ENCODE results near the gene EID3. TPM values are rescaled to one million over a fixed set of nuclear protein-coding genes. Genes with fewer than 3 reads are reported as not detected.
A peak's percentile ranks its signal among the peaks of the same experiment; 100 is the strongest.
"Not testable (repeated sequence)": the region's sequence is repeated elsewhere in the genome, so short reads cannot be mapped to it uniquely, and the experiment has no call there.

Gene EID3
- total RNA-seq, 1 experiment from 2014 or later: 3.0 TPM

DNA sequence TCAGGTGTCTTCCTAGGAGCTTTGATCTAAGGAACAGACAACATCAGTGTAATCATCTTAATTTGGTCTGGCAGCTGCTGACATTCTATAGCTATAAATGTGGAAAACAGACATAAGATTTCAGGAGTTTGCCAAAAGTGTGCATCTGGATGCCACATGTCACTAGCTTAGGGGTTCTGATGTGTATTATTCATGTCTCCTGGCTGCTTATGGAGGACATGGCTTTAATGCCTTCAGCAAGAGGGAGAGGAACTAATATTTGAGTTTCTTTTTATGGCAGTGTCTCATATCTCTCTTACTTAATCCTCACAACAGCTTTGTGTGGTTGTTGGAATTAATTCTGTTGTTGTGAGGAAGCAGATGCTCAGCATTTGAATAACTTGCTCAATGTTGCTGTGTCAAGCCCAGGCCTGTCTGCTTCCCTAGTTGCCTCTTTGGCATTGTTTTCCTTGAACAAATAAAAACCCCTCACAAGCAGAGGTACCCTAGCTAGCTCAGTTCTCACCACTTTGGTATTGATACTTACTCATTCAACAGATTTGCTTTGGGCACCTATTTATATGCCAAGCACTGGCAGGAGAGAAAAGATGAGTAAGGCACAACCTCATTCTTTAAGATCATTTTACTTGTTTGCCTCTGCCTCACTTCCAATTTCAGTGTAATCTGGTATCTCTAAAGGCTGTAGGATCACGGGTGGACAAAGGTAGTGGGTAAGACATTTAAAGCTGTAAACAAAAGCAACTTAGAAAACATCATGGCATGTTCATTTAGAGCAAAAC lies 39.8 kb upstream of the EID3 start:
- CTCF ChIA-PET: interaction anchor here (1.1 to 1.6 kb wide), 4 partner anchors 11 to 78 kb away, joined by 4 to 10 read pairs (median 6); no protein-coding TSS in a partner anchor

DNA sequence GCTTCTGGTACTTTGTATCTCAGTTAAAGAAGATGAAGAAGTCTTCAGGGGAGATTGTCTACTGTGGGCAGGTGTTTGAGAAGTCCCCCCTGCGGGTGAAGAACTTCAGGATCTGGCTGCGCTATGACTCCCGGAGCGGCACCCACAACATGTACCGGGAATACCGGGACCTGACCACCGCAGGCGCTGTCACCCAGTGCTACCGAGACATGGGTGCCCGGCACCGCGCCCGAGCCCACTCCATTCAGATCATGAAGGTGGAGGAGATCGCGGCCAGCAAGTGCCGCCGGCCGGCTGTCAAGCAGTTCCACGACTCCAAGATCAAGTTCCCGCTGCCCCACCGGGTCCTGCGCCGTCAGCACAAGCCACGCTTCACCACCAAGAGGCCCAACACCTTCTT lies 38.1 kb upstream of the EID3 start:
- not testable (repeated sequence) for DNase-seq (ENCODE audit: unreplicated experiment); H3K4me3 Mint-ChIP-seq (ENCODE audit: unreplicated experiment)

More for the DNA sequence above, 39.8 kb upstream of the EID3 start:
- H3K4me3 Mint-ChIP-seq (ENCODE audit: unreplicated experiment): no peak overlapping the region
- peak overlapping the region; percentile 95 for H3K27ac Mint-ChIP-seq (ENCODE audit: low read depth, unreplicated experiment)
- TF ChIP-seq, protein P1, sequence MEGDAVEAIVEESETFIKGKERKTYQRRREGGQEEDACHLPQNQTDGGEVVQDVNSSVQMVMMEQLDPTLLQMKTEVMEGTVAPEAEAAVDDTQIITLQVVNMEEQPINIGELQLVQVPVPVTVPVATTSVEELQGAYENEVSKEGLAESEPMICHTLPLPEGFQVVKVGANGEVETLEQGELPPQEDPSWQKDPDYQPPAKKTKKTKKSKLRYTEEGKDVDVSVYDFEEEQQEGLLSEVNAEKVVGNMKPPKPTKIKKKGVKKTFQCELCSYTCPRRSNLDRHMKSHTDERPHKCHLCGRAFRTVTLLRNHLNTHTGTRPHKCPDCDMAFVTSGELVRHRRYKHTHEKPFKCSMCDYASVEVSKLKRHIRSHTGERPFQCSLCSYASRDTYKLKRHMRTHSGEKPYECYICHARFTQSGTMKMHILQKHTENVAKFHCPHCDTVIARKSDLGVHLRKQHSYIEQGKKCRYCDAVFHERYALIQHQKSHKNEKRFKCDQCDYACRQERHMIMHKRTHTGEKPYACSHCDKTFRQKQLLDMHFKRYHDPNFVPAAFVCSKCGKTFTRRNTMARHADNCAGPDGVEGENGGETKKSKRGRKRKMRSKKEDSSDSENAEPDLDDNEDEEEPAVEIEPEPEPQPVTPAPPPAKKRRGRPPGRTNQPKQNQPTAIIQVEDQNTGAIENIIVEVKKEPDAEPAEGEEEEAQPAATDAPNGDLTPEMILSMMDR (IDR thresholded peaks at IDR 0.05; ENCODE audit: unreplicated experiment): no peak
- H3K9me3 Mint-ChIP-seq (ENCODE audit: unreplicated experiment): no peaks in the 10 kb centered on the region
- H3K4me1 Mint-ChIP-seq (ENCODE audit: insufficient read depth, unreplicated experiment): peaks cover 18% of the 10 kb centered on the region
- BruUV-seq (replicated peaks): no TSS peak
- H3K27me3 Mint-ChIP-seq (ENCODE audit: insufficient read depth, unreplicated experiment): no peaks in the 10 kb centered on the region
- DNase-seq (ENCODE audit: unreplicated experiment): peak; percentile 77
- intact Hi-C loops (cut with micrococcal nuclease): no loop called here
- no peaks in the 10 kb centered on the region for H3K36me3 Mint-ChIP-seq (ENCODE audit: insufficient read depth, unreplicated experiment)
- POLR2A ChIA-PET: interaction anchor here (0.5 to 2.4 kb wide), 14 partner anchors 8 to 844 kb away, joined by 3 to 89 read pairs (median 6); partner anchors contain the start of genes NFYB and WASHC4

DNA sequence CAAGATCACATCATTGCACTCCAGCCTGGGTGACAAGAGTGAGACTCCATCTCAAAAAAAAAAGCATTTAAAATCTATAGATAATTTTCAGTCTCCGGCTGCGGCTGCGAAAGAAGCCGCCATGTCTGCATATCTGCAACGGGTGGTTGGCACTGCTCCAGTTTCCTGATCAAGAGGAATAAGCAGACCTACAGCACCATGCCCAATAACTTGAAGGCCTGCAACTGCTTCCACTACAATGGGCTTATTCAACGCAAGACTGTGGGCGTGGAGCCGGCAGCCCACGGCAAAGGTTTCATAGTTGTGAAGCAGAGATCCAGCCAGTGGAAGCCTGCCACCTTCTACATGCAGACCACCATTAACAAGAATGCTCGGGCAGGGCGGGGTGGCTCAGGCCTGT lies 30.6 kb upstream of the EID3 start:
- Mint-ChIP-seq H3K4me1 (ENCODE audit: insufficient read depth, unreplicated experiment) (peaks cover 18% of the 10 kb centered on the region), H3K27me3 (ENCODE audit: insufficient read depth, unreplicated experiment) (no peaks in the 10 kb centered on the region), H3K9me3 (ENCODE audit: unreplicated experiment) (no peaks in the 10 kb centered on the region), H3K27ac (ENCODE audit: low read depth, unreplicated experiment) (no peak overlapping the region), H3K36me3 (ENCODE audit: insufficient read depth, unreplicated experiment) (no peaks in the 10 kb centered on the region), H3K4me3 (ENCODE audit: unreplicated experiment) (no peak overlapping the region)
- CTCF ChIA-PET: no interaction called here
- BruUV-seq (replicated peaks): no TSS peak
- DNase-seq (ENCODE audit: unreplicated experiment): no peak
- TF ChIP-seq, protein P1 (IDR thresholded peaks at IDR 0.05; ENCODE audit: unreplicated experiment): no peak
- intact Hi-C loops (cut with micrococcal nuclease): no loop called here
- POLR2A ChIA-PET: interaction anchor here (5.4 kb wide), 1 partner anchor 14 kb away, joined by 51 read pairs; no protein-coding TSS in a partner anchor

More for the DNA sequence above, 38.1 kb upstream of the EID3 start:
- TSS peak; percentile 100 for BruUV-seq (replicated peaks)
- H3K27me3 Mint-ChIP-seq (ENCODE audit: insufficient read depth, unreplicated experiment); POLR2A ChIA-PET; H3K9me3 Mint-ChIP-seq (ENCODE audit: unreplicated experiment); H3K36me3 Mint-ChIP-seq (ENCODE audit: insufficient read depth, unreplicated experiment); H3K27ac Mint-ChIP-seq (ENCODE audit: low read depth, unreplicated experiment); CTCF ChIA-PET; intact Hi-C loops (cut with micrococcal nuclease): not testable (repeated sequence)
- peaks cover 18% of the 10 kb centered on the region for H3K4me1 Mint-ChIP-seq (ENCODE audit: insufficient read depth, unreplicated experiment)

DNA sequence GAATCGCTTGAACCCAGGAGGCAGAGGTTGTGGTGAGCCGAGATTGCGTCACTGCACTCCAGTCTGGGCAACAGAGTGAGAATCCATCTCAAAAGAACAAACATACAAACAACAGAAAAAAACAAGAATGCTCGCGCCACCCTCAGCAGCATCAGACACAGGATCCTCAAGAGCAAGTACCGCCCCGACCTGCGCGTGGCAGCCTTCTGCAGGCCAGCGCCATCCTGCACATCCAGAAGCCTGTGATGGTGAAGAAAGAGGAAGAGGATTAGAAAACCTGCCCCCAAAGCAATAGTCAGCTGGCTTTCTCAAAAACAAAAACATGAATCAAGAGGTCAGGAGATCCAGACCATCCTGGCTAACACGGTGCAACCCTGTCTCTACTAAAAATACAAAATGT lies 30.0 kb upstream of the EID3 start:
- DNase-seq (ENCODE audit: unreplicated experiment): no peak
- TF ChIP-seq, protein P1 (IDR thresholded peaks at IDR 0.05; ENCODE audit: unreplicated experiment): no peak
- intact Hi-C loops (cut with micrococcal nuclease): no loop called here
- ChIA-PET CTCF (interaction anchor here (0.6 to 0.7 kb wide), 2 partner anchors 330 to 603 kb away, joined by 3 read pairs; no protein-coding TSS in a partner anchor), POLR2A (interaction anchor here (5.4 kb wide), 1 partner anchor 14 kb away, joined by 51 read pairs; no protein-coding TSS in a partner anchor)
- no peaks in the 10 kb centered on the region for H3K36me3 Mint-ChIP-seq (ENCODE audit: insufficient read depth, unreplicated experiment)
- no peaks in the 10 kb centered on the region for H3K9me3 Mint-ChIP-seq (ENCODE audit: unreplicated experiment)
- H3K27me3 Mint-ChIP-seq (ENCODE audit: insufficient read depth, unreplicated experiment): no peaks in the 10 kb centered on the region
- H3K4me1 Mint-ChIP-seq (ENCODE audit: insufficient read depth, unreplicated experiment): peaks cover 18% of the 10 kb centered on the region
- H3K4me3 Mint-ChIP-seq (ENCODE audit: unreplicated experiment): no peak overlapping the region
- no TSS peak for BruUV-seq (replicated peaks)
- no peak overlapping the region for H3K27ac Mint-ChIP-seq (ENCODE audit: low read depth, unreplicated experiment)
